Measurements from ENCODE around the gene PDE4C.

Gene PDE4C

GRCh38 chr19:18194181-18194530, 32.1 kb downstream of the PDE4C start:
- peak overlapping the region; percentile 90; the same call in 1 of the 2 replicates for H3K27ac ChIP-seq
- TF ChIP-seq, protein P1, sequence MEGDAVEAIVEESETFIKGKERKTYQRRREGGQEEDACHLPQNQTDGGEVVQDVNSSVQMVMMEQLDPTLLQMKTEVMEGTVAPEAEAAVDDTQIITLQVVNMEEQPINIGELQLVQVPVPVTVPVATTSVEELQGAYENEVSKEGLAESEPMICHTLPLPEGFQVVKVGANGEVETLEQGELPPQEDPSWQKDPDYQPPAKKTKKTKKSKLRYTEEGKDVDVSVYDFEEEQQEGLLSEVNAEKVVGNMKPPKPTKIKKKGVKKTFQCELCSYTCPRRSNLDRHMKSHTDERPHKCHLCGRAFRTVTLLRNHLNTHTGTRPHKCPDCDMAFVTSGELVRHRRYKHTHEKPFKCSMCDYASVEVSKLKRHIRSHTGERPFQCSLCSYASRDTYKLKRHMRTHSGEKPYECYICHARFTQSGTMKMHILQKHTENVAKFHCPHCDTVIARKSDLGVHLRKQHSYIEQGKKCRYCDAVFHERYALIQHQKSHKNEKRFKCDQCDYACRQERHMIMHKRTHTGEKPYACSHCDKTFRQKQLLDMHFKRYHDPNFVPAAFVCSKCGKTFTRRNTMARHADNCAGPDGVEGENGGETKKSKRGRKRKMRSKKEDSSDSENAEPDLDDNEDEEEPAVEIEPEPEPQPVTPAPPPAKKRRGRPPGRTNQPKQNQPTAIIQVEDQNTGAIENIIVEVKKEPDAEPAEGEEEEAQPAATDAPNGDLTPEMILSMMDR (conservative IDR thresholded peaks at IDR 0.05) = no peak

DNA sequence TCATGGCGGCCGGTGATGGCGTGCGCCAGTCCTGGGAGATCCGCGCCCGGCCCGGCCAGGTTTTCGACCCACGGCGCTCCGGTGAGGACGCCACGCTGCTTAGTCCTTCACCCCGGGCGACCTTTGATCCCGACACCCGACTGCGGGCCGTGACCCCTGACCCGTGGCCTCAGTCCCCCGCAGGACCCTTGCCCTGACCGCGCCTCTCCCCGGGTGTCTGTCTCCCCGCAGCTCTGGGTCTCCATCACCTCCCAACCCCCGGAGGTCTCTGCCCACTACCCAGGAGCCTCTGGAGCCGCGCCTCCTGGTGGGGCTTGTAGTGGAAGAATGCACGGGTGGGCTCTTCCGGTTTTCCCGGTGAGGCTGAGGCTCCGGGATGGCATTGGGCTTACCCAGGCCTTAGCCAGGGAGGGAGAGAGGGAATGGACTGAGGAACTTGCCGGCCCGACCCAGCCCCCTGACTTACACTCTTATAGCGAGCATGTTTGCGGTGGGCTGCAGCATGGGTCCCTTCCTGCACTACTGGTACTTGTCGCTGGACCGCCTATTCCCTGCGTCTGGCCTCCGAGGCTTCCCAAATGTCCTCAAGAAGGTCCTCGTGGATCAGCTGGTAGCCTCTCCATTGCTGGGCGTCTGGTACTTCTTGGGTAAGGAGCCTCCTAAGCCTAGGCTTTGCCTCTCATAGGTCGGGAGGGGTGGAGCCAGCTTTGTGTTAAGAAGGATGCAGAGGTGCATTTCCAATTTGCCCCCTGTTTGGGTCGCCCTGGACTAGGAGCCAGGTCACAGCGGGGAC, 32.7 kb downstream of the PDE4C start:
- TF ChIP-seq, protein P1 (conservative IDR thresholded peaks at IDR 0.05) = no peak
- peak overlapping the region; percentile 90 for H3K27ac ChIP-seq

GRCh38 chr19:18192673-18193387, 33.4 kb downstream of the PDE4C start, which contains the start of gene MPV17L2:
Gene MPV17L2 (plus strand): TSS chr19:18193218. CDS start chr19:18193282, 64 bp downstream.
- peak within 1 kb of the TSS; percentile 90 for H3K27ac ChIP-seq
- TF ChIP-seq, protein P1 (conservative IDR thresholded peaks at IDR 0.05) = no peak

DNA sequence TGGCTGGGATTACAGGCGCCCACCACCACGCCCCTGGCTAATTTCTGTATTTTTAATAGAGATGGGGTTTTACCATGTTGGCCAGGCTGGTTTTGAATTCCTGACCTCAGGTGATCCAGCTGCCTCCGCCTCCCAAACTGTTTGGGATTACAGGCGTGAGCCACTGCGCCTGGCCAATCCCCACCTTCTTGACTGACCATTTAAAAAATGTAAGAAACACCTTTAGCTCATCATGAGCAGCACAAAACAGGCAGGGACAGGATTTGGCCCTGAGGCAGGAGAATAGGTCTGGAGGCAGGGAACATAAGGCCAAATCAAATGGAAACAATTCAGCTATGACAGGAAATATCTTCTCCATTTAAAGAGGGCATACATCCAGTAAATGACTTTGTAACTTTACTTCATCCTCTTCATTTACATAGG, 34.6 kb downstream of the PDE4C start:
- peak overlapping the region; percentile 90 for H3K27ac ChIP-seq
- TF ChIP-seq, protein P1 (conservative IDR thresholded peaks at IDR 0.05) = no peak

DNA sequence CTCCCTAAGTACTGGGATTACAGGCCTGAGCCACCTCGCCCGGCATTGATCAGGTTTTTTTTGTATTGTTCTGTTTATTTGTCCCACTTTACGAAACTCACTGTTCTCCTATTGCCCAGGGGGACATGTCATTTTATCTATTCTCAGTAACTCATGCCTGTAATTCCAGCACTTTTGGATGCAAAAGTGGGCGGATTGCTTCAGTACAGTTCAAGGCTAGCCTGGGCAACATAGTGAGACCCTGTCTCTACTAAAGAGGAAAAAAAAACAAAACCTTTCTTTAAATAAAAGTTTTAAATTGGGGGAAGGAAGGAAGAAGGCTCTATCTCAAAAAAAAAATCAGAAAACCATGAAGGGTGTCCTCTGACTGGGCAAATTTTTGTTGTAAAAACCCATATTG, 36.0 kb downstream of the PDE4C start:
- TF ChIP-seq, protein P1 (conservative IDR thresholded peaks at IDR 0.05) = no peak
- H3K27ac ChIP-seq = peak overlapping the region; percentile 90

DNA sequence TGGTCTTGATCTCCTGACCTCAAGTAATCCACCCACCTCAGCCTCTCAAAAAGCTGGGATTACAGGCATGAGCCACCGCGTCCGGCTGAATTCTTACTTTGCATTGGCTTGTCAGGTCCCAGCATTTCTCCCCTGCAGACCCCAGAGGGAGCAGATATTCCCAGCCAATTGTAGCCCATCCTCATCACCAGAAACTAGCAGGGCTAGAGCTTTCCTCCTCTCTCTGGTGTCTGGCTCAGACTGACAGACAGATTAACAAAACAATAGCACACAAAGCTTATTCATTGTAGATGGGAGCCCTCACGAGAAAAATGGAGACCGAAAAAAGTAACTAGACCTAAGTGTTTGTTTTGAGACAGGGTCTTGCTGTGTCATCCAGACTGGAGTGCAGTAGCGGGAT, 40.7 kb downstream of the PDE4C start:
- H3K27ac ChIP-seq = peak overlapping the region; percentile 71; the same call in 1 of the 2 replicates
- TF ChIP-seq, protein P1 (conservative IDR thresholded peaks at IDR 0.05) = no peak

DNA sequence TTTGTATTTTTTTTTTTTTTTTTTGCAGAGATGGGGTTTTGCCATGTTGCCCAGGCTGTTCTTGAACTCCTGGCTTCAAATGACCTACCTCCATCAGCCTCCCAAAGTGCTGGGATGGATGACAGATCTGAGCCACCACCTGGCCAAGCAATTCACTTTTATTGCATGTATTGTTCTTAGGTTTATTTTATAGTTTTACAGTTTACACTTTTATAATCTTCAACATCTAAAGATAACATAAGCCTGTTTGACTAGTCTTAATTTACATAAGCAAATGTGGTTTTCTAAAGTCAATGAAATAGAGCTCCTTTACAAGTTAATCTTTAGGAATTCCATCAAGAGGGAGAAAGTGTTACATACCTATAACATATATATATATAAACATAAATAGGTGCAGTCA, 42.7 kb downstream of the PDE4C start:
- peak overlapping the region; percentile 71 for H3K27ac ChIP-seq
- TF ChIP-seq, protein P1 (conservative IDR thresholded peaks at IDR 0.05) = no peak
